ENCODE results near the gene SPDYE5. TPM values are rescaled to one million over a fixed set of nuclear protein-coding genes. Genes with fewer than 3 reads are reported as not detected.

SPDYE5 gene
- total RNA-seq, 1 experiment from 2014 or later, result not detected

DNA sequence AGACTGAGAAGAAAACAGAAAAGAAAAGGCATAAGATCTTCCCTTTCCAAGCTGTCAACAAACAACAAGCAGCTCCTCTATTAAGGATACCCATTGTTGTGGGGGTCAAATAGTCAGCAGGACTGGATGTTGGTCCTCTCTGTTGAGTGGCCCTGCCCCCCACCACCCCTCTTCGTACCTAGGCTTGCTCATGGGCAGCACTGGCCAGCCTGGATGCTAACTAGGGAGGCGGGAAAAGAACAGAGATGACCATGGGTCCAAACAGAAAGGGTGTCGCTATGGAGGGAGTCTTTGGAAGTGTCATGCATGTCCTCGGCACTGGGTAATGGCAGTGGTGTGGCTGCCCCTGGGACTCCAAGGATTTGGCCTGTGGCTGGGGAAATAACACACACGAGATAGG, 45.6 kb downstream of the SPDYE5 start:
- no peaks in the 10 kb centered on the region for H3K27me3 ChIP-seq (ENCODE audit: insufficient read depth, low read length)
- ChIA-PET RAD21 (ENCODE audit: low non-redundant PET in 1 of 2, low total read pairs in 2 of 2, uncharacterized antibody in 2 of 2, unreplicated experiment in 2 of 2) (no interaction called here), CTCF (no interaction called here), POLR2A (no interaction called here)
- H3K9me3 ChIP-seq (ENCODE audit: control insufficient read depth in 1 of 2, insufficient read depth in 1 of 2, low read depth in 1 of 2, low read length in 2 of 2), result no peaks in the 10 kb centered on the region
- no peak overlapping the region for H3K9ac ChIP-seq (ENCODE audit: low read length)
- peaks cover 0 to 8% of the 10 kb centered on the region in 2 experiments; a peak in 2 of 4 replicates for H3K36me3 ChIP-seq (ENCODE audit: control insufficient read depth in 1 of 2, insufficient read depth in 2 of 2, low read length in 2 of 2)
- H3K4me2 ChIP-seq (ENCODE audit: low read length), result no peak overlapping the region
- H3K4me3 ChIP-seq (replicated peaks in 1 of 2; ENCODE audit: low read depth in 1 of 2, low read length in 2 of 2), result no peak overlapping the region
- no peaks in the 10 kb centered on the region for H3K9me2 ChIP-seq (ENCODE audit: insufficient read depth)
- no peak overlapping the region for H2AFZ ChIP-seq (ENCODE audit: low read depth, low read length, poor library complexity, severe bottlenecking)
- no peak for ATAC-seq
- DNase-seq (ENCODE audit: low read depth, low spot score), result no peak
- peaks cover 6 to 9% of the 10 kb centered on the region in 2 experiments; a peak in 3 of 4 replicates for H3K4me1 ChIP-seq (ENCODE audit: control insufficient read depth in 1 of 2, insufficient read depth in 2 of 2, low read length in 2 of 2)
- no TSS peak for BruUV-seq (replicated peaks)
- no peaks in the 10 kb centered on the region for H4K20me1 ChIP-seq (ENCODE audit: insufficient read depth)
- intact Hi-C loops (cut with micrococcal nuclease), result no loop called here
- H3K79me2 ChIP-seq (ENCODE audit: insufficient read depth, low read length), result no peaks in the 10 kb centered on the region
- TF ChIP-seq CEBPB (IDR thresholded peaks at IDR 0.05; ENCODE audit: low read depth) (no peak), TCF7L2 (IDR thresholded peaks at IDR 0.05; ENCODE audit: borderline replicate concordance, extremely low read depth, insufficient read depth, insufficient read length) (no peak), SIN3A (IDR thresholded peaks at IDR 0.05; ENCODE audit: low read depth) (no peak), JUND (IDR thresholded peaks at IDR 0.05) (no peak)
- TF ChIP-seq, protein P1, sequence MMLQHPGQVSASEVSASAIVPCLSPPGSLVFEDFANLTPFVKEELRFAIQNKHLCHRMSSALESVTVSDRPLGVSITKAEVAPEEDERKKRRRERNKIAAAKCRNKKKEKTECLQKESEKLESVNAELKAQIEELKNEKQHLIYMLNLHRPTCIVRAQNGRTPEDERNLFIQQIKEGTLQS (IDR thresholded peaks at IDR 0.05), result no peak
- no peak overlapping the region for H3K27ac ChIP-seq (ENCODE audit: low read depth, low read length)

DNA sequence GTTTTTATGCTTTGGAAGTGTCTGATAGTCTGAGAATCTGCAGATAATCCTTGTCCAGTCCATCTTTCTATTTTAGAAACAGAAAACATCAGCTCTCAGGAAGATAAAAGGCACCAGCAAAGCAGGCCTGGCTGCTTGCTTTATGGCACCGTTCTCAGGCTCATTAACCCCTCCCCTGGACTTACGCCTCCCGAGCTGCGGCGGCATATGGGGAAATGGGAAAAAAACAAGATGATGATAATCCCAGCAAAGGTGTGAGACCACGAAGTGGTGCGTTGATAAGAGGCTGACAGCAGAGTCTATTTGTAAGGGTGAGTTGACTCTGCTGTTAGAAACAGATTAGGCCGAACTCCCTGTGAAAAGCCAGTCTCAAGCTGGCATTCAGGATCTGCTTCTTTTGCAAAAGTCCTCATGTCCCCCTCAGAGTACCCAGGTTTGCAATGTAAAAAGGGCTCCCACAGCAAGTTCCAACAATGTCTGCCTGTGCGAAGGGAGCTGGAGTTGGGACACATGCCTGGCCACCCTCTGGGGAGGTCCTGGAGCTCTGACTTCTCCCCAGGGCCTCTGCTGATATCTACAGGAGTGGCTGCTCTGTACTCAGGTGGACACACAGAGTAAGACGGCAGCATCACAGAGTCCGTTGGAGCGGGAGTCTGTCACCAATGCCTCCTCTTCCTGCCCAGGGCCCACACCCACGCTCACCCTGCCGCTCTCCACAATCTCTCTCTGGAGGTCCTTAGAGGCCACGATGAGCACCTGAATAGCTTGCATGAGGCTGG, 54.3 kb downstream of the SPDYE5 start:
- ATAC-seq, result no peak
- H3K79me2 ChIP-seq (ENCODE audit: insufficient read depth, low read length), result no peaks in the 10 kb centered on the region
- H3K9me3 ChIP-seq (ENCODE audit: control insufficient read depth in 1 of 2, insufficient read depth in 1 of 2, low read depth in 1 of 2, low read length in 2 of 2), result no peaks in the 10 kb centered on the region
- ChIA-PET RAD21 (ENCODE audit: low non-redundant PET in 1 of 2, low total read pairs in 2 of 2, uncharacterized antibody in 2 of 2, unreplicated experiment in 2 of 2) (no interaction called here), CTCF (no interaction called here), POLR2A (no interaction called here)
- no peak overlapping the region for H3K27ac ChIP-seq (ENCODE audit: low read depth, low read length)
- H3K9ac ChIP-seq (ENCODE audit: low read length), result no peak overlapping the region
- H2AFZ ChIP-seq (ENCODE audit: low read depth, low read length, poor library complexity, severe bottlenecking), result no peak overlapping the region
- no peak for DNase-seq (ENCODE audit: low read depth, low spot score)
- no peaks in the 10 kb centered on the region for H3K4me1 ChIP-seq (ENCODE audit: control insufficient read depth in 1 of 2, insufficient read depth in 2 of 2, low read length in 2 of 2)
- TF ChIP-seq ELF1 (IDR thresholded peaks at IDR 0.05; ENCODE audit: borderline replicate concordance, low read depth) (no peak), SIN3A (IDR thresholded peaks at IDR 0.05; ENCODE audit: low read depth) (no peak), ZFX (IDR thresholded peaks at IDR 0.05) (no peak), SP1 (IDR thresholded peaks at IDR 0.05; ENCODE audit: low read depth) (no peak), RAD21 (IDR thresholded peaks at IDR 0.05; ENCODE audit: low read depth) (no peak), FOSL1 (IDR thresholded peaks at IDR 0.05; ENCODE audit: low read depth) (no peak), POLR2A (IDR thresholded peaks at IDR 0.05; ENCODE audit: borderline replicate concordance, extremely low read depth, insufficient read depth, insufficient read length) (no peak), CBX3 (IDR thresholded peaks at IDR 0.05; ENCODE audit: low read depth) (no peak), TCF7L2 (IDR thresholded peaks at IDR 0.05; ENCODE audit: borderline replicate concordance, extremely low read depth, insufficient read depth, insufficient read length) (no peak), CEBPB (IDR thresholded peaks at IDR 0.05; ENCODE audit: low read depth) (no peak), YY1 (IDR thresholded peaks at IDR 0.05; ENCODE audit: extremely low read depth, insufficient replicate concordance, low read depth, low read length) (no peak)
- TF ChIP-seq, protein P2, sequence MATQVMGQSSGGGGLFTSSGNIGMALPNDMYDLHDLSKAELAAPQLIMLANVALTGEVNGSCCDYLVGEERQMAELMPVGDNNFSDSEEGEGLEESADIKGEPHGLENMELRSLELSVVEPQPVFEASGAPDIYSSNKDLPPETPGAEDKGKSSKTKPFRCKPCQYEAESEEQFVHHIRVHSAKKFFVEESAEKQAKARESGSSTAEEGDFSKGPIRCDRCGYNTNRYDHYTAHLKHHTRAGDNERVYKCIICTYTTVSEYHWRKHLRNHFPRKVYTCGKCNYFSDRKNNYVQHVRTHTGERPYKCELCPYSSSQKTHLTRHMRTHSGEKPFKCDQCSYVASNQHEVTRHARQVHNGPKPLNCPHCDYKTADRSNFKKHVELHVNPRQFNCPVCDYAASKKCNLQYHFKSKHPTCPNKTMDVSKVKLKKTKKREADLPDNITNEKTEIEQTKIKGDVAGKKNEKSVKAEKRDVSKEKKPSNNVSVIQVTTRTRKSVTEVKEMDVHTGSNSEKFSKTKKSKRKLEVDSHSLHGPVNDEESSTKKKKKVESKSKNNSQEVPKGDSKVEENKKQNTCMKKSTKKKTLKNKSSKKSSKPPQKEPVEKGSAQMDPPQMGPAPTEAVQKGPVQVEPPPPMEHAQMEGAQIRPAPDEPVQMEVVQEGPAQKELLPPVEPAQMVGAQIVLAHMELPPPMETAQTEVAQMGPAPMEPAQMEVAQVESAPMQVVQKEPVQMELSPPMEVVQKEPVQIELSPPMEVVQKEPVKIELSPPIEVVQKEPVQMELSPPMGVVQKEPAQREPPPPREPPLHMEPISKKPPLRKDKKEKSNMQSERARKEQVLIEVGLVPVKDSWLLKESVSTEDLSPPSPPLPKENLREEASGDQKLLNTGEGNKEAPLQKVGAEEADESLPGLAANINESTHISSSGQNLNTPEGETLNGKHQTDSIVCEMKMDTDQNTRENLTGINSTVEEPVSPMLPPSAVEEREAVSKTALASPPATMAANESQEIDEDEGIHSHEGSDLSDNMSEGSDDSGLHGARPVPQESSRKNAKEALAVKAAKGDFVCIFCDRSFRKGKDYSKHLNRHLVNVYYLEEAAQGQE (IDR thresholded peaks at IDR 0.05; ENCODE audit: low read depth), result no peak
- TF ChIP-seq, protein P1 (IDR thresholded peaks at IDR 0.05), result no peak
- peaks cover 0 to 5% of the 10 kb centered on the region in 2 experiments; a peak in 1 of 4 replicates for H3K36me3 ChIP-seq (ENCODE audit: control insufficient read depth in 1 of 2, insufficient read depth in 2 of 2, low read length in 2 of 2)
- intact Hi-C loops (cut with micrococcal nuclease), result no loop called here
- H4K20me1 ChIP-seq (ENCODE audit: insufficient read depth), result no peaks in the 10 kb centered on the region
- no peak overlapping the region for H3K4me2 ChIP-seq (ENCODE audit: low read length)
- H3K9me2 ChIP-seq (ENCODE audit: insufficient read depth), result no peaks in the 10 kb centered on the region
- H3K4me3 ChIP-seq (replicated peaks in 1 of 2; ENCODE audit: low read depth in 1 of 2, low read length in 2 of 2), result no peak overlapping the region
- BruUV-seq (replicated peaks), result no TSS peak
- no peaks in the 10 kb centered on the region for H3K27me3 ChIP-seq (ENCODE audit: insufficient read depth, low read length)

All from HCT116 (cell line).